Kidney (tissue), 14 donors: Measurements from ENCODE around the gene ULK4. TPM values are rescaled to one million over a fixed set of nuclear protein-coding genes. Genes with fewer than 3 reads are reported as not detected.

ENCODE experiments used
- DNase-seq, 5 donors: peaks; one replicate each; pipeline ENCODE4 v3.0.0-alpha.2; 2013 to 2020
- FAIRE-seq: peaks from 2 replicates; lab custom pipeline; 2012; peaks lifted over from hg19 to GRCh38; lab: Jason Lieb, UNC
- H3K27ac ChIP-seq, 2 donors: one replicate each; pipeline ENCODE4 v1.7.0; 2013; ENCODE audit warnings: low read depth in 2 of 2, low read length in 2 of 2, inconsistent platforms in 1 of 2
- H3K27me3 ChIP-seq: one replicate; pipeline ENCODE4 v1.7.1; 2013; ENCODE audit warnings: low read length, inconsistent platforms; ENCODE audit not compliant: control insufficient read depth, insufficient read depth
- H3K36me3 ChIP-seq, 3 donors: one replicate each; pipeline versions ENCODE4 v1.7.0 to v1.7.1; 2013; ENCODE audit warnings: low read length in 3 of 3, control low read depth in 1 of 3, inconsistent platforms in 1 of 3; ENCODE audit not compliant: insufficient read depth in 3 of 3, control insufficient read depth in 2 of 3
- H3K4me1 ChIP-seq, 3 donors: one replicate each; pipeline versions ENCODE4 v1.7.0 to v1.7.1; 2013; ENCODE audit warnings: low read length in 3 of 3, inconsistent platforms in 1 of 3, low read depth in 1 of 3; ENCODE audit not compliant: control insufficient read depth in 2 of 3, insufficient read depth in 2 of 3
- H3K4me3 ChIP-seq, 3 donors: one replicate each; pipeline versions ENCODE4 v1.7.0 to v1.8.1; 2013; ENCODE audit warnings: low read length in 3 of 3, control low read depth in 1 of 3, inconsistent platforms in 1 of 3
- H3K9ac ChIP-seq, 3 donors: one replicate each; pipeline versions ENCODE4 v1.7.0 to v1.7.1; 2013; ENCODE audit warnings: low read length in 3 of 3, control low read depth in 1 of 3, inconsistent platforms in 1 of 3
- H3K9me3 ChIP-seq, 3 donors: one replicate each; pipeline versions ENCODE4 v1.7.0 to v1.7.1; 2013; ENCODE audit warnings: low read length in 3 of 3, control low read depth in 1 of 3, inconsistent platforms in 1 of 3; ENCODE audit not compliant: control insufficient read depth in 2 of 3, insufficient read depth in 1 of 3
- CTCF ChIP-seq: IDR thresholded peaks from 3 replicates; pipeline ENCODE4 v1.5.1; 2012; ENCODE audit warnings: mild to moderate bottlenecking, moderate library complexity, borderline replicate concordance; ENCODE audit not compliant: insufficient read depth; ENCODE audit errors: extremely low read depth
- intact Hi-C: fragments of 100-400 bp; cut with DNase I; formaldehyde crosslinking; loops from one replicate; pipeline ENCODE4 v1.11.1; 2022
- polyA plus RNA-seq: library from polyadenylated mRNA; stranded (reverse); fragments of 350-450 nt; fragmentation: Illumina TruSeq; extraction: RNeasy Lipid Tissue Mini Kit (QIAGEN cat#74804); gene quantifications from one replicate; pipeline ENCODE4 v1.2.3, GENCODE V29; 2014; ENCODE audit warnings: low read depth, low replicate concordance; ENCODE audit not compliant: insufficient read depth
- total RNA-seq: library from RNA; stranded (reverse); fragmentation: NEBNext Ultra II Directional; extraction: Animal tissue kit (Norgen Biotek cat#: 25700); gene quantifications from one replicate; pipeline ENCODE4 v1.2.1, GENCODE V29; 2021
- donor health status: control.
- donor health status: control.
- donor health status: control.
- donor health status: control.
- donor health status: control.
- donor health status: DM: yes; HTN: yes; CAD: no.
- donor health status: Normal renal cell carcinoma (clear cell type).

The ULK4 gene
- total and polyA plus RNA-seq, 2 donors from 2014 or later, result 4.6 to 20.5 TPM

- Histone ChIP-seq H3K4me3 (no peak overlapping the region), H3K4me1 (peaks cover 0 to 4% (median 0%) of the 10 kb centered on the region in 3 donors), H3K36me3 (no peaks in the 10 kb centered on the region), H3K27me3 (no peaks in the 10 kb centered on the region), H3K9me3 (no peaks in the 10 kb centered on the region), H3K9ac (no peak overlapping the region), H3K27ac (no peak overlapping the region)
- no peak for DNase-seq
- TF ChIP-seq CTCF, result no peak
- FAIRE-seq, result no peak
- intact Hi-C loops, result no loop called here
These were observed 5.3 kb downstream of the ULK4 start for GRCh38 chr3:41956574-41956973.

DNA sequence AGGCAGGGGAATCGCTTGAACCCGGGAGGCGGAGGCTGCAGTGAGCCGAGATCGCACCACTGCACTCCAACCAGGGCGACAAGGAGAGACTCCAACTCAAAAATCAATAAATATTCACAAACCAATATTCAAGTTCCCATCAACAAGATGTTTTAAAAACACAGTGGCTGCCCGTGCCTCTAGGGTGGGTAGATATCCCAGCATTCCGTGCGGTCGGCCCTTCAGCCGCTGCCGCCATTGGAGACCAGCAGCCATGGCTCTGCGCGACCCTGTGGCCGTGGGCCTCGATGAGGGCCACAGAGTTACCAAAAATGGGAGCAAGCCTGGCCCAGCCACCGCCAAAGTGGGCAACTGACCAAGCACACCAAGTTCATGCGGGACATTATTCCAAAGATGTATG, 6.7 kb downstream of the ULK4 start:
- H3K9ac ChIP-seq, result no peak overlapping the region
- FAIRE-seq (no peak), DNase-seq (peak in 1 of 5 donors; percentile 49)
- no peak overlapping the region for H3K27ac ChIP-seq
- H3K27me3 ChIP-seq, result no peaks in the 10 kb centered on the region
- H3K36me3 ChIP-seq, result no peaks in the 10 kb centered on the region
- H3K9me3 ChIP-seq, result no peaks in the 10 kb centered on the region
- H3K4me1 ChIP-seq, result no peaks in the 10 kb centered on the region
- no peak overlapping the region for H3K4me3 ChIP-seq
- no peak for TF ChIP-seq CTCF
- intact Hi-C loops, result no loop called here

- Histone ChIP-seq H3K9ac (no peak overlapping the region), H3K4me1 (no peaks in the 10 kb centered on the region), H3K4me3 (no peak overlapping the region), H3K27me3 (no peaks in the 10 kb centered on the region), H3K9me3 (no peaks in the 10 kb centered on the region), H3K27ac (no peak overlapping the region), H3K36me3 (no peaks in the 10 kb centered on the region)
- intact Hi-C loops, result no loop called here
- FAIRE-seq, result no peak
- no peak for TF ChIP-seq CTCF
- DNase-seq, result peak in 3 of 5 donors; percentile 23 to 56 (median 55)
These were observed 18.5 kb downstream of the ULK4 start for GRCh38 chr3:41943311-41943843.

DNA sequence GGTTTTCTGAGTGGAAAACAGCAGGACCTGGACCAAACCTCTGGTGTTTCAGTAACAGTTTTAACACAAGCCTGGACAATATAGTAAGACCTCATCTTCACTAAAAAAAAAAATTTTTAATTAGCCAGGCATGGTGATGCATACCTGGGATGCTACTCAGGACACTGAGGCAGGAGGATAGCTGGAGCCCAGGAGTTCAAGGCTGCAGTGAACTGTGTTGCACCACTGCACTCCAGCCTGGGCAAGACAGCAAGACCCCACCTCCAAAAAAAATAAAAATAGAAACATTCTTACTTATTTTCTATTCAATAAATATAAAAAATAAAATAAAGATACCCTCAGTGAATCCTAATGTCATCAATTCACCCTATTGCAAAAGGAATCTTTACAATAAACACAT, 21.5 kb downstream of the ULK4 start:
- Histone ChIP-seq H3K27ac (no peak overlapping the region), H3K9me3 (no peaks in the 10 kb centered on the region), H3K36me3 (no peaks in the 10 kb centered on the region), H3K4me3 (no peak overlapping the region), H3K4me1 (no peaks in the 10 kb centered on the region), H3K9ac (no peak overlapping the region), H3K27me3 (no peaks in the 10 kb centered on the region)
- DNase-seq (no peak), FAIRE-seq (no peak)
- no peak for TF ChIP-seq CTCF
- intact Hi-C loops, result no loop called here
